OCI-LY1 (cell line): ENCODE measurements around the gene ADCY7.

ENCODE experiments used
- H2AFZ ChIP-seq: fragments of 200-600 bp; sonication (generic), shearing (Covaris generic); 2 replicates; pipeline ENCODE4 v1.6.0; 2014; ENCODE audit warnings: antibody characterized with exemption, mild to moderate bottlenecking, low read length
- H3F3A ChIP-seq: fragments of 200-600 bp; sonication (generic), shearing (Covaris generic); 2 replicates; pipeline ENCODE4 v1.6.0; 2014; ENCODE audit warnings: mild to moderate bottlenecking, antibody characterized with exemption, low read length, moderate library complexity; ENCODE audit not compliant: insufficient read depth
- H3K27ac ChIP-seq: fragments of 200-600 bp; sonication (generic); 2 replicates; pipeline ENCODE4 v1.5.1; 2014; ENCODE audit warnings: low read length, mixed run types, mild to moderate bottlenecking, low read depth; ENCODE audit not compliant: poor library complexity, severe bottlenecking
- H3K27me3 ChIP-seq: fragments of 200-600 bp; sonication (generic); 2 replicates; pipeline ENCODE4 v1.6.0; 2014; ENCODE audit warnings: antibody characterized with exemption, mild to moderate bottlenecking, low read length, moderate library complexity; ENCODE audit not compliant: insufficient read depth
- H3K36me3 ChIP-seq: fragments of 200-600 bp; sonication (generic); 2 replicates; pipeline ENCODE4 v1.6.1; 2014; ENCODE audit warnings: mild to moderate bottlenecking, antibody characterized with exemption, low read length, moderate library complexity, mixed read lengths; ENCODE audit not compliant: insufficient read depth
- H3K4me1 ChIP-seq: fragments of 200-600 bp; sonication (generic); 2 replicates; pipeline ENCODE4 v1.5.1; 2014; ENCODE audit warnings: mild to moderate bottlenecking, low read length, moderate library complexity; ENCODE audit not compliant: insufficient read depth, severe bottlenecking
- H3K4me2 ChIP-seq: fragments of 200-600 bp; sonication (generic), shearing (Covaris generic); 2 replicates; pipeline ENCODE4 v1.6.1; 2014; ENCODE audit warnings: low read length
- H3K4me3 ChIP-seq: fragments of 200-600 bp; sonication (generic); 2 replicates; pipeline ENCODE4 v1.5.1; 2014; ENCODE audit warnings: low read length, low read depth, mild to moderate bottlenecking, mixed read lengths; ENCODE audit not compliant: poor library complexity, severe bottlenecking
- H3K79me2 ChIP-seq: fragments of 200-600 bp; shearing (Covaris generic); 2 replicates; pipeline ENCODE4 v1.6.1; 2016; ENCODE audit warnings: mixed run types, low read length, mixed read lengths; ENCODE audit not compliant: insufficient read depth
- H3K9ac ChIP-seq: fragments of 200-600 bp; sonication (generic), shearing (Covaris generic); 2 replicates; pipeline ENCODE4 v1.6.1; 2014; ENCODE audit warnings: mild to moderate bottlenecking, low read length, mixed read lengths
- H3K9me2 ChIP-seq: fragments of 200-600 bp; sonication (generic), shearing (Covaris generic); 2 replicates; pipeline ENCODE4 v1.6.1; 2014; ENCODE audit warnings: low read depth, mild to moderate bottlenecking, low read length, mixed read lengths
- H3K9me3 ChIP-seq: fragments of 200-600 bp; shearing (Covaris generic); 2 replicates; pipeline ENCODE4 v1.6.1; 2014; ENCODE audit warnings: low read length, mixed read lengths
- H4K20me1 ChIP-seq: fragments of 200-600 bp; sonication (generic), shearing (Covaris generic); 2 replicates; pipeline ENCODE4 v1.6.0; 2016; ENCODE audit warnings: mild to moderate bottlenecking, low read length; ENCODE audit not compliant: insufficient read depth
- EZH2 ChIP-seq: fragments of 200-600 bp; sonication (generic), shearing (Covaris generic); IDR thresholded peaks from 2 replicates; pipeline ENCODE4 v1.8.0; 2017; ENCODE audit warnings: borderline replicate concordance, mixed run types, mild to moderate bottlenecking, antibody characterized with exemption, low read length, moderate library complexity, mixed read lengths
- TF ChIP-seq, protein P1 (sequence below): fragments of 200-600 bp; sonication (generic), shearing (Covaris generic); IDR thresholded peaks from 2 replicates; pipeline ENCODE4 v1.5.1; 2017; ENCODE audit warnings: mild to moderate bottlenecking, antibody characterized with exemption, low read length, moderate library complexity, mixed read lengths

ADCY7 gene

DNA sequence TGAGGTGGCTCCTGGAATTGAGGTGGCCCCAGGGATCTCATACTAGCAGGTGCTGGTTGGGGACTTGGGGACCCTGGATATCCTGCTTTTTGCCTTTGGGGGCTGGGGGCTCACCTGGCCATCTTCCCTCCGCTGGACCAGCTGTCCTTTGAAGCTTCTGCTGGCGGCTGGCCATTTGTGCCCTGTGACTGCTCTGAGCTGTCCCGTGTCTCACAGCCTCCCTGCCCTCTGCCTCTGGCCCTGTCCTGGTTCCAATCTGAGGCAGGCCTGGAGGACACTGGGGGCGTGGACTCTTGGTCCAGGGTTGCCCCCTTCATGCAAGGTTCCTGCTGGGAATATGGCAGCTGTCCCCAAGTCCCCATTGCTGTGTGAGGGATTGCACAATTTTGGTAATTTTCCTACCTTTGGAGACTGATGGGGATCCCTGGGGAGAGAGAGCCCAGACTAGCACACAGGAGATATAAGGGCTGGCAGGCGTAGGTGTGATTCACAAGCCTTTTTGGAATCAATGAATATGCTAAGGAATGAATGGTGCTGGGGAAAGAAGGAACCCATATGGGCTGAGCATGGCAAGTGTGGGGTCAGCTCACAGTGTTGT is 19.2 kb downstream of the ADCY7 start:
- peak overlapping the region; percentile 85 for H3K27ac ChIP-seq
- H4K20me1 ChIP-seq = no peaks in the 10 kb centered on the region
- peaks cover 43% of the 10 kb centered on the region for H3K4me1 ChIP-seq
- no peaks in the 10 kb centered on the region for H3K9me3 ChIP-seq
- H3K36me3 ChIP-seq = peaks cover 28% of the 10 kb centered on the region
- no peak overlapping the region for H3K4me2 ChIP-seq
- H3K9me2 ChIP-seq = no peaks in the 10 kb centered on the region
- no peaks in the 10 kb centered on the region for H3K27me3 ChIP-seq
- no peak overlapping the region for H2AFZ ChIP-seq
- no peak overlapping the region for H3K4me3 ChIP-seq
- no peak overlapping the region; the same call in 1 of the 2 replicates for H3K9ac ChIP-seq
- TF ChIP-seq EZH2 = no peak
- TF ChIP-seq, protein P1, sequence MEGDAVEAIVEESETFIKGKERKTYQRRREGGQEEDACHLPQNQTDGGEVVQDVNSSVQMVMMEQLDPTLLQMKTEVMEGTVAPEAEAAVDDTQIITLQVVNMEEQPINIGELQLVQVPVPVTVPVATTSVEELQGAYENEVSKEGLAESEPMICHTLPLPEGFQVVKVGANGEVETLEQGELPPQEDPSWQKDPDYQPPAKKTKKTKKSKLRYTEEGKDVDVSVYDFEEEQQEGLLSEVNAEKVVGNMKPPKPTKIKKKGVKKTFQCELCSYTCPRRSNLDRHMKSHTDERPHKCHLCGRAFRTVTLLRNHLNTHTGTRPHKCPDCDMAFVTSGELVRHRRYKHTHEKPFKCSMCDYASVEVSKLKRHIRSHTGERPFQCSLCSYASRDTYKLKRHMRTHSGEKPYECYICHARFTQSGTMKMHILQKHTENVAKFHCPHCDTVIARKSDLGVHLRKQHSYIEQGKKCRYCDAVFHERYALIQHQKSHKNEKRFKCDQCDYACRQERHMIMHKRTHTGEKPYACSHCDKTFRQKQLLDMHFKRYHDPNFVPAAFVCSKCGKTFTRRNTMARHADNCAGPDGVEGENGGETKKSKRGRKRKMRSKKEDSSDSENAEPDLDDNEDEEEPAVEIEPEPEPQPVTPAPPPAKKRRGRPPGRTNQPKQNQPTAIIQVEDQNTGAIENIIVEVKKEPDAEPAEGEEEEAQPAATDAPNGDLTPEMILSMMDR = no peak
- H3K79me2 ChIP-seq = peaks cover 9% of the 10 kb centered on the region
- H3F3A ChIP-seq = no peaks in the 10 kb centered on the region

DNA sequence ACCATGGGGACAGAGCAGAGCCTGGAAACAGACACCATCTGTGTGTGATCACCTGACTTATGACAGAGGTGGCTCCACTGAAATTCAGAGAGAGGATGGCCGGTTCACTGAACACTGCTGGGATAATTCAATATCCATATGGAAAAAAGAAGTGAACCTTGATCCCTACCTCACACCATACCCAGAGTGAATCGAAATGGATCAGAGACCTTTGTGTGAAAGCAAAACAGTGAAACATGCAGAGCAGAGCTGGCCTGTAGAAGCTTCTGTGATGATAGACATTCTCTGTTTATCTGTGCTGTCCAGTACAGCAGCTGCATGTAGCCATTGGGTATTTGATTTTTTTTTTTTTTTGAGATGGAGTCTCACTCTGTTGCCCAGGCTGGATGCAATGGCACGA is 20.3 kb downstream of the ADCY7 start:
- H3F3A ChIP-seq = no peaks in the 10 kb centered on the region
- TF ChIP-seq, protein P1 = no peak
- TF ChIP-seq EZH2 = no peak
- H3K4me3 ChIP-seq = no peak overlapping the region
- no peaks in the 10 kb centered on the region for H3K9me3 ChIP-seq
- H3K27ac ChIP-seq = no peak overlapping the region
- no peaks in the 10 kb centered on the region for H3K27me3 ChIP-seq
- peaks cover 36% of the 10 kb centered on the region for H3K4me1 ChIP-seq
- H3K36me3 ChIP-seq = peaks cover 26% of the 10 kb centered on the region
- H3K9ac ChIP-seq = no peak overlapping the region
- H3K9me2 ChIP-seq = no peaks in the 10 kb centered on the region
- no peak overlapping the region for H3K4me2 ChIP-seq
- peaks cover 9% of the 10 kb centered on the region for H3K79me2 ChIP-seq
- H2AFZ ChIP-seq = no peak overlapping the region
- H4K20me1 ChIP-seq = no peaks in the 10 kb centered on the region

DNA sequence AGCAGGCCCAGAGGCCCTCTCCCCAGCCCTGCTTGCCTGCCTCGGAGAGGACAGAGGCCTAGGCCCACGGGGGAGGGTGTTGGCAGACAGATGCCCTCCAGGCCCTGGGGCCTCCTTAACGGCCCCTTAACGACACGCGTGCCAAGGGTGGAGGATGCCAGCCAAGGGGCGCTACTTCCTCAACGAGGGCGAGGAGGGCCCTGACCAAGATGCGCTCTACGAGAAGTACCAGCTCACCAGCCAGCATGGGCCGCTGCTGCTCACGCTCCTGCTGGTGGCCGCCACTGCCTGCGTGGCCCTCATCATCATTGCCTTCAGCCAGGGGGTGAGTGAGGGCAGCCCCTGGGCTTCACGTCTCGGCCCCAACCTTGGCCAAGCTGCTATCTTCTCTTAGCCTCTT is 21.7 kb downstream of the ADCY7 start:
- TF ChIP-seq, protein P1 = no peak
- TF ChIP-seq EZH2 = no peak
- peaks cover 9% of the 10 kb centered on the region for H3K79me2 ChIP-seq
- peaks cover 37% of the 10 kb centered on the region for H3K36me3 ChIP-seq
- H3K9me2 ChIP-seq = no peaks in the 10 kb centered on the region
- peaks cover 23% of the 10 kb centered on the region for H3K4me1 ChIP-seq
- no peaks in the 10 kb centered on the region for H4K20me1 ChIP-seq
- H3K9me3 ChIP-seq = no peaks in the 10 kb centered on the region
- H2AFZ ChIP-seq = no peak overlapping the region
- H3K4me3 ChIP-seq = no peak overlapping the region
- H3F3A ChIP-seq = no peaks in the 10 kb centered on the region
- H3K4me2 ChIP-seq = no peak overlapping the region
- H3K27ac ChIP-seq = no peak overlapping the region
- no peaks in the 10 kb centered on the region for H3K27me3 ChIP-seq
- no peak overlapping the region for H3K9ac ChIP-seq
